ENCODE data around the gene NT5C2.

Gene NT5C2

GRCh38 chr10:103045961-103046360, 147.1 kb downstream of the NT5C2 start:
- no peak overlapping the region for H3K4me3 ChIP-seq (replicated peaks in 1 of 2; ENCODE audit: low read depth in 2 of 2, low read length in 2 of 2)
- TF ChIP-seq CTCF (IDR thresholded peaks at IDR 0.05; ENCODE audit: low read depth, low read length) = no peak
- no peak for DNase-seq (ENCODE audit: low read depth in 2 of 2)

GRCh38 chr10:103044942-103045489, 148.1 kb downstream of the NT5C2 start:
- peak in 1 of 2 donors; percentile 10 for DNase-seq (ENCODE audit: low read depth in 2 of 2)
- no peak for TF ChIP-seq CTCF (IDR thresholded peaks at IDR 0.05; ENCODE audit: low read depth, low read length)
- H3K4me3 ChIP-seq (replicated peaks in 1 of 2; ENCODE audit: low read depth in 2 of 2, low read length in 2 of 2) = no peak overlapping the region

GRCh38 chr10:103042908-103043307, 150.2 kb downstream of the NT5C2 start:
- no peak overlapping the region for H3K4me3 ChIP-seq (replicated peaks in 1 of 2; ENCODE audit: low read depth in 2 of 2, low read length in 2 of 2)
- no peak for DNase-seq (ENCODE audit: low read depth in 2 of 2)
- TF ChIP-seq CTCF (IDR thresholded peaks at IDR 0.05; ENCODE audit: low read depth, low read length) = no peak

- no peak for DNase-seq (ENCODE audit: low read depth in 2 of 2)
- no peak for TF ChIP-seq CTCF (IDR thresholded peaks at IDR 0.05; ENCODE audit: low read depth, low read length)
- H3K4me3 ChIP-seq (replicated peaks in 1 of 2; ENCODE audit: low read depth in 2 of 2, low read length in 2 of 2) = no peak overlapping the region
Observed at GRCh38 chr10:103042129-103042528, 150.9 kb downstream of the NT5C2 start.

- H3K4me3 ChIP-seq (replicated peaks in 1 of 2; ENCODE audit: low read depth in 2 of 2, low read length in 2 of 2) = no peak overlapping the region
- DNase-seq (ENCODE audit: low read depth in 2 of 2) = no peak
- TF ChIP-seq CTCF (IDR thresholded peaks at IDR 0.05; ENCODE audit: low read depth, low read length) = no peak
Observed at GRCh38 chr10:103041391-103041790, 151.7 kb downstream of the NT5C2 start.

- no peak for TF ChIP-seq CTCF (IDR thresholded peaks at IDR 0.05; ENCODE audit: low read depth, low read length)
- DNase-seq (ENCODE audit: low read depth in 2 of 2) = peak; percentile 11 to 69
- no peak overlapping the region for H3K4me3 ChIP-seq (replicated peaks in 1 of 2; ENCODE audit: low read depth in 2 of 2, low read length in 2 of 2)
Observed at GRCh38 chr10:103040418-103040817, 152.7 kb downstream of the NT5C2 start.

- no peak overlapping the region for H3K4me3 ChIP-seq (replicated peaks in 1 of 2; ENCODE audit: low read depth in 2 of 2, low read length in 2 of 2)
- no peak for TF ChIP-seq CTCF (IDR thresholded peaks at IDR 0.05; ENCODE audit: low read depth, low read length)
- no peak for DNase-seq (ENCODE audit: low read depth in 2 of 2)
Observed at GRCh38 chr10:103038570-103038969, 154.5 kb downstream of the NT5C2 start.
